Suprapubic skin (tissue), 4 donors: ENCODE results near the gene CMYA5. TPM values are rescaled to one million over a fixed set of nuclear protein-coding genes. Genes with fewer than 3 reads are reported as not detected.
"Not testable (repeated sequence)": the region's sequence is repeated elsewhere in the genome, so short reads cannot be mapped to it uniquely, and the experiment has no call there.

ENCODE experiments used
- DNase-seq, 2 donors: peaks; one replicate each; pipeline ENCODE4 v3.0.0-alpha.2; 2019; ENCODE audit warnings: low spot score in 2 of 2
- H3K27ac ChIP-seq: fragments of 200-600 bp; sonication (generic); one replicate; pipeline ENCODE4 v1.5.1; 2019
- H3K27me3 ChIP-seq: fragments of 200-600 bp; sonication (generic); one replicate; pipeline ENCODE4 v1.5.1; 2019
- H3K36me3 ChIP-seq: fragments of 200-600 bp; sonication (generic); one replicate; pipeline ENCODE4 v1.5.1; 2019
- H3K4me1 ChIP-seq: fragments of 200-600 bp; sonication (generic); one replicate; pipeline ENCODE4 v1.5.1; 2019
- H3K4me3 ChIP-seq: fragments of 200-600 bp; sonication (generic); one replicate; pipeline ENCODE4 v1.5.1; 2019; ENCODE audit warnings: mild to moderate bottlenecking
- H3K9me3 ChIP-seq: fragments of 200-600 bp; sonication (generic); one replicate; pipeline ENCODE4 v1.5.1; 2019
- EP300 ChIP-seq: sonication (generic); formaldehyde crosslinking; IDR thresholded peaks from one replicate; pipeline ENCODE4 v1.6.1; 2017; ENCODE audit warnings: antibody characterized with exemption
- POLR2A ChIP-seq, 2 donors: fragments of 450-650 bp; IDR thresholded peaks; one replicate each; pipeline ENCODE4 v1.6.1; 2017; ENCODE audit warnings: antibody characterized with exemption in 2 of 2, mild to moderate bottlenecking in 2 of 2, moderate library complexity in 2 of 2
- POLR2AphosphoS5 ChIP-seq, 3 donors: sonication (generic); formaldehyde crosslinking; IDR thresholded peaks; one replicate each; pipeline ENCODE4 v1.6.1; 2017; ENCODE audit warnings: antibody characterized with exemption in 3 of 3
- WGBS: methylation state at CpG from one replicate; pipeline ENCODE4 v1.1.5; 2018; 5-methylcytosine and 5-hydroxymethylcytosine counted together
- total RNA-seq, 4 donors: library from RNA; depleted of rRNA; stranded (reverse); fragments of >200 nt; gene quantifications; one replicate each; pipeline ENCODE4 v1.1.0, GENCODE V29; 2016
- TF ChIP-seq, protein P1 (sequence below), 2 donors: fragments of 200-600 bp in 1 of 2; fragments of 450-650 bp in 1 of 2; sonication (generic) in 1 of 2; IDR thresholded peaks; one replicate each; pipeline ENCODE4 v1.5.1; 2016 to 2019; ENCODE audit warnings: antibody characterized with exemption in 2 of 2, mild to moderate bottlenecking in 1 of 2, moderate library complexity in 1 of 2

Gene CMYA5
- total RNA-seq, 4 donors from 2014 or later: 8.1 to 24.9 (median 10.4) TPM

- Histone ChIP-seq H3K27ac (no peak overlapping the region), H3K27me3 (no peaks in the 10 kb centered on the region), H3K4me1 (no peaks in the 10 kb centered on the region), H3K36me3 (peaks cover 46% of the 10 kb centered on the region), H3K4me3 (no peak overlapping the region), H3K9me3 (no peaks in the 10 kb centered on the region)
- DNase-seq: no peak
- WGBS: 84% methylated on average over 3 of the region's 3 CpGs
- TF ChIP-seq, protein P1, sequence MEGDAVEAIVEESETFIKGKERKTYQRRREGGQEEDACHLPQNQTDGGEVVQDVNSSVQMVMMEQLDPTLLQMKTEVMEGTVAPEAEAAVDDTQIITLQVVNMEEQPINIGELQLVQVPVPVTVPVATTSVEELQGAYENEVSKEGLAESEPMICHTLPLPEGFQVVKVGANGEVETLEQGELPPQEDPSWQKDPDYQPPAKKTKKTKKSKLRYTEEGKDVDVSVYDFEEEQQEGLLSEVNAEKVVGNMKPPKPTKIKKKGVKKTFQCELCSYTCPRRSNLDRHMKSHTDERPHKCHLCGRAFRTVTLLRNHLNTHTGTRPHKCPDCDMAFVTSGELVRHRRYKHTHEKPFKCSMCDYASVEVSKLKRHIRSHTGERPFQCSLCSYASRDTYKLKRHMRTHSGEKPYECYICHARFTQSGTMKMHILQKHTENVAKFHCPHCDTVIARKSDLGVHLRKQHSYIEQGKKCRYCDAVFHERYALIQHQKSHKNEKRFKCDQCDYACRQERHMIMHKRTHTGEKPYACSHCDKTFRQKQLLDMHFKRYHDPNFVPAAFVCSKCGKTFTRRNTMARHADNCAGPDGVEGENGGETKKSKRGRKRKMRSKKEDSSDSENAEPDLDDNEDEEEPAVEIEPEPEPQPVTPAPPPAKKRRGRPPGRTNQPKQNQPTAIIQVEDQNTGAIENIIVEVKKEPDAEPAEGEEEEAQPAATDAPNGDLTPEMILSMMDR (IDR thresholded peaks at IDR 0.05): no peak
- no peak for TF ChIP-seq POLR2AphosphoS5 (IDR thresholded peaks at IDR 0.05)
- TF ChIP-seq EP300: no peak
- no peak for TF ChIP-seq POLR2A (IDR thresholded peaks at IDR 0.05)
Observed at GRCh38 chr5:79663212-79663611, 26.4 kb upstream of the CMYA5 start.

DNA sequence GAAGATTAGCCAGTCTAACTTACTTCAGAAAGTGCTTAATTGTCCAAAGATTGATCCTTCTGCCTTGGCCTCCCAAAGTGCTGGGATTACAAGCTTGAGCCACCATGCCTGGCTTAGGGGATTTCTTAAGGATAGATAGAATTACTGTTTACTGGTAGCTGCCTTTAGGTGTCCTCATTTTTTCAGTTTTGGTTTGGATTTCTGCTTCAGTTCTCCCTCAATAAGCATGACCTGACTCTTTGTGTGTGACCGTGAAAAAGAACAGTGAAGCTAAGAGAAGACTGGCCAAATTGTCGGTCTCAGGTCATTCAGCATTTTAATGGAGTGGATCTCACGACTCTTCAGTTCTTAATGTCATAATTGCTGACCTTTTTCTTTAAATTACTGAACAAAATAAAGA, 22.9 kb upstream of the CMYA5 start:
- H3K27me3 ChIP-seq: no peaks in the 10 kb centered on the region
- DNase-seq: no peak
- no peak overlapping the region for H3K27ac ChIP-seq
- H3K4me3 ChIP-seq: no peak overlapping the region
- H3K9me3 ChIP-seq: no peaks in the 10 kb centered on the region
- no peak for TF ChIP-seq EP300
- TF ChIP-seq, protein P1 (IDR thresholded peaks at IDR 0.05): no peak
- TF ChIP-seq POLR2AphosphoS5 (IDR thresholded peaks at IDR 0.05): no peak
- no peak for TF ChIP-seq POLR2A (IDR thresholded peaks at IDR 0.05)
- peaks cover 54% of the 10 kb centered on the region for H3K36me3 ChIP-seq
- no peaks in the 10 kb centered on the region for H3K4me1 ChIP-seq
- WGBS: 91% methylated on average over 3 of the region's 3 CpGs

DNA sequence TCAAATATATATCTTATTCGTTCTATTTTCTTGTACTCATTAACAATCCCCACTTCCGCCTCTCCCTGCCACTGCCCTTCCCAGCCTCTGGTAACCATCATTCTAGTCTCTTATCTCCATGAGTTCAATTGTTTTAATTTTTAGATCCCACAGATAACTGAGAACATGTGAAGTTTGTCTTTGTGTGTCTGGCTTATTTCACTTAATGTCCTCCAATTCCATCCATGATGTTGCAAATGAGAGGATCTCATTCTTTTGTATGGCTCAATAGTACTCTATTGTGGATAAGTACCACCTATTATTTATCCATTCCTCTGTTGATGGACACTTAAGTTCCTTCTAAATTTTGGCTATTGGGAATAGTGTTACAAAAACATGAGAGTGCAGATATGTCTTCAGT, 17.2 kb upstream of the CMYA5 start:
- H3K27ac ChIP-seq: no peak overlapping the region
- no peaks in the 10 kb centered on the region for H3K9me3 ChIP-seq
- H3K4me1 ChIP-seq: no peaks in the 10 kb centered on the region
- no peak overlapping the region for H3K4me3 ChIP-seq
- peaks cover 43% of the 10 kb centered on the region for H3K36me3 ChIP-seq
- TF ChIP-seq, protein P1 (IDR thresholded peaks at IDR 0.05): no peak
- TF ChIP-seq EP300 (no peak), POLR2AphosphoS5 (IDR thresholded peaks at IDR 0.05) (no peak), POLR2A (IDR thresholded peaks at IDR 0.05) (no peak)
- WGBS: 97% methylated on average over 2 of the region's 2 CpGs
- DNase-seq: no peak
- H3K27me3 ChIP-seq: no peaks in the 10 kb centered on the region

GRCh38 chr5:79676354-79676753, 13.3 kb upstream of the CMYA5 start:
- WGBS: 88% methylated on average over 6 of the region's 6 CpGs
- not testable (repeated sequence) for H3K27me3 ChIP-seq, H3K9me3 ChIP-seq, DNase-seq, H3K27ac ChIP-seq, H3K4me1 ChIP-seq, H3K4me3 ChIP-seq
- peaks cover 41% of the 10 kb centered on the region for H3K36me3 ChIP-seq

DNA sequence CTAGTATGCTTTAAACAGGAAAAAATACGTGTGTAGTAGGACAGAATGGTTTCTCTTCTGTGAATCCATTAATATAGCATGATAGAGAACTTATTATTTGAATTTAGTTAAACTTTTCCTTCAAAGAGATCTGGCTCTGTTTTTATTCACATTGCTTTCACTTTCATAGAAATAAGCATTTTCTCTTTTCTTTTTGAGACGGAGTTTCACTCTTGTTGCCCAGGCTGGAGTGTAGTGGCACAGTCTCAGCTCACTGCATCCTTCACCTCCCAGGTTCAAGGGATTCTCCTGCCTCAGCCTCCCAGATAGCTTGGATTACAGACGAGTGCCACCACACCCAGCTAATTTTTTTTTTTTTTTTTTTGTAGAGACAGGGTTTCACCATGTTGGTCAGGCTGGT, 7.5 kb upstream of the CMYA5 start:
- H3K4me3 ChIP-seq, H3K4me1 ChIP-seq, DNase-seq, H3K27ac ChIP-seq, H3K27me3 ChIP-seq, H3K9me3 ChIP-seq: not testable (repeated sequence)
- peaks cover 61% of the 10 kb centered on the region for H3K36me3 ChIP-seq
- 90% methylated on average over 3 of the region's 3 CpGs for WGBS

- no peak overlapping the region for H3K27ac ChIP-seq
- no peaks in the 10 kb centered on the region for H3K9me3 ChIP-seq
- no peak overlapping the region for H3K4me3 ChIP-seq
- TF ChIP-seq EP300 (no peak), POLR2AphosphoS5 (IDR thresholded peaks at IDR 0.05) (no peak), POLR2A (IDR thresholded peaks at IDR 0.05) (no peak)
- TF ChIP-seq, protein P1 (IDR thresholded peaks at IDR 0.05): no peak
- DNase-seq: no peak
- H3K36me3 ChIP-seq: peaks cover 47% of the 10 kb centered on the region
- peaks cover 10% of the 10 kb centered on the region for H3K4me1 ChIP-seq
- no peaks in the 10 kb centered on the region for H3K27me3 ChIP-seq
- WGBS: 84% methylated on average over 4 of the region's 4 CpGs
Observed at GRCh38 chr5:79684782-79685181, 4.9 kb upstream of the CMYA5 start.
